SJSA1 (cell line): ENCODE results near the gene ATOSB. TPM values are rescaled to one million over a fixed set of nuclear protein-coding genes. Genes with fewer than 3 reads are reported as not detected.

Source experiments
- DNase-seq, 2 experiments: peaks; one replicate each; pipeline ENCODE4 v3.0.0-alpha.2; 2015 to 2020; ENCODE audit warnings: low spot score in 2 of 2, low read depth in 1 of 2
- H3K27ac ChIP-seq: fragments of 250-450 bp; sonication (Bioruptor Pico); 2 replicates; pipeline ENCODE4 v1.5.1; 2020; ENCODE audit warnings: mild to moderate bottlenecking, moderate library complexity
- H3K27me3 ChIP-seq: fragments of 250-450 bp; sonication (Bioruptor Pico); replicated peaks from 2 replicates; pipeline ENCODE4 v1.5.1; 2020; ENCODE audit warnings: mild to moderate bottlenecking, moderate library complexity
- H3K36me3 ChIP-seq: fragments of 250-450 bp; sonication (Bioruptor Pico); 2 replicates; pipeline ENCODE4 v1.5.1; 2020; ENCODE audit warnings: mild to moderate bottlenecking
- H3K4me1 ChIP-seq: fragments of 250-450 bp; sonication (Bioruptor Pico); replicated peaks from 2 replicates; pipeline ENCODE4 v1.6.1; 2021; ENCODE audit warnings: mild to moderate bottlenecking
- H3K4me3 ChIP-seq: fragments of 250-450 bp; sonication (Bioruptor Pico); 2 replicates; pipeline ENCODE4 v1.5.1; 2020; ENCODE audit warnings: mild to moderate bottlenecking
- H3K9me3 ChIP-seq: fragments of 250-450 bp; sonication (Bioruptor Pico); replicated peaks from 2 replicates; pipeline ENCODE4 v1.5.1; 2020; ENCODE audit warnings: mild to moderate bottlenecking
- total RNA-seq: library from RNA; depleted of rRNA; stranded (reverse); fragments of >200 nt; shearing (Covaris generic); gene quantifications from 2 replicates; pipeline ENCODE4 v1.2.3, GENCODE V29; 2014

ATOSB gene
- total RNA-seq, 1 experiment from 2014 or later: 5.7 TPM

GRCh38 chr9:35107297-35108290, 8.1 kb downstream of the ATOSB start:
- no peaks in the 10 kb centered on the region for H3K27me3 ChIP-seq
- peaks cover 26% of the 10 kb centered on the region for H3K4me1 ChIP-seq
- no peak overlapping the region for H3K4me3 ChIP-seq
- no peak for DNase-seq
- no peaks in the 10 kb centered on the region for H3K9me3 ChIP-seq
- H3K36me3 ChIP-seq: no peaks in the 10 kb centered on the region; the same call in 1 of the 2 replicates
- no peak overlapping the region for H3K27ac ChIP-seq

- H3K4me1 ChIP-seq: peaks cover 22% of the 10 kb centered on the region
- no peak for DNase-seq
- H3K4me3 ChIP-seq: no peak overlapping the region
- H3K36me3 ChIP-seq: peaks cover 3% of the 10 kb centered on the region; the same call in 1 of the 2 replicates
- no peaks in the 10 kb centered on the region for H3K9me3 ChIP-seq
- no peak overlapping the region for H3K27ac ChIP-seq
- H3K27me3 ChIP-seq: no peaks in the 10 kb centered on the region
These were observed 9.3 kb downstream of the ATOSB start for GRCh38 chr9:35106343-35106730.

GRCh38 chr9:35105571-35106342, 9.9 kb downstream of the ATOSB start:
- H3K9me3 ChIP-seq: no peaks in the 10 kb centered on the region

GRCh38 chr9:35105126-35105525, 10.5 kb downstream of the ATOSB start:
- Histone ChIP-seq H3K27ac (no peak overlapping the region), H3K4me3 (no peak overlapping the region), H3K36me3 (peaks cover 9% of the 10 kb centered on the region; the same call in 1 of the 2 replicates), H3K27me3 (no peaks in the 10 kb centered on the region), H3K9me3 (no peaks in the 10 kb centered on the region), H3K4me1 (peaks cover 11% of the 10 kb centered on the region)
- no peak for DNase-seq

More at GRCh38 chr9:35105571-35106342, 9.9 kb downstream of the ATOSB start:
- Histone ChIP-seq H3K4me3 (no peak overlapping the region), H3K27me3 (no peaks in the 10 kb centered on the region), H3K4me1 (peaks cover 17% of the 10 kb centered on the region), H3K27ac (no peak overlapping the region), H3K36me3 (peaks cover 3% of the 10 kb centered on the region; the same call in 1 of the 2 replicates)
- no peak for DNase-seq

GRCh38 chr9:35104586-35104985, 11.1 kb downstream of the ATOSB start:
- Histone ChIP-seq H3K9me3 (no peaks in the 10 kb centered on the region), H3K4me1 (peaks cover 9% of the 10 kb centered on the region), H3K27me3 (no peaks in the 10 kb centered on the region), H3K4me3 (no peak overlapping the region), H3K27ac (no peak overlapping the region), H3K36me3 (peaks cover 9% of the 10 kb centered on the region; the same call in 1 of the 2 replicates)
- no peak for DNase-seq

GRCh38 chr9:35103660-35104191, 11.9 kb downstream of the ATOSB start:
- Histone ChIP-seq H3K9me3 (no peaks in the 10 kb centered on the region), H3K27me3 (no peaks in the 10 kb centered on the region), H3K27ac (peak overlapping the region; percentile 79), H3K4me1 (peaks cover 9% of the 10 kb centered on the region), H3K36me3 (peaks cover 9% of the 10 kb centered on the region; the same call in 1 of the 2 replicates), H3K4me3 (peak overlapping the region; percentile 52)
- DNase-seq: no peak

- H3K4me1 ChIP-seq: peaks cover 9% of the 10 kb centered on the region
- no peaks in the 10 kb centered on the region for H3K9me3 ChIP-seq
- peak; percentile 78 to 89 for DNase-seq
- peaks cover 9% of the 10 kb centered on the region; the same call in 1 of the 2 replicates for H3K36me3 ChIP-seq
- H3K27ac ChIP-seq: peak within 1 kb of the TSS; percentile 79
- H3K27me3 ChIP-seq: no peaks in the 10 kb centered on the region
- peak within 1 kb of the TSS; percentile 52 for H3K4me3 ChIP-seq
These were observed 12.6 kb downstream of the ATOSB start, which contains the start of gene STOML2 for GRCh38 chr9:35102769-35103659. TSS of gene STOML2 (minus strand) at chr9:35103131. CDS start at chr9:35103094, 37 bp downstream.

GRCh38 chr9:35102465-35102768, 13.2 kb downstream of the ATOSB start:
- no peak for DNase-seq
- peaks cover 9% of the 10 kb centered on the region for H3K4me1 ChIP-seq
- H3K27me3 ChIP-seq: no peaks in the 10 kb centered on the region
- no peaks in the 10 kb centered on the region for H3K9me3 ChIP-seq
- peak overlapping the region; percentile 52 for H3K4me3 ChIP-seq
- peak overlapping the region; percentile 79 for H3K27ac ChIP-seq
- peaks cover 9% of the 10 kb centered on the region; the same call in 1 of the 2 replicates for H3K36me3 ChIP-seq

- Histone ChIP-seq H3K27me3 (no peaks in the 10 kb centered on the region), H3K9me3 (no peaks in the 10 kb centered on the region), H3K27ac (no peak overlapping the region), H3K4me1 (peaks cover 9% of the 10 kb centered on the region), H3K36me3 (peaks cover 9% of the 10 kb centered on the region; the same call in 1 of the 2 replicates), H3K4me3 (no peak overlapping the region)
- no peak for DNase-seq
These were observed 18.1 kb downstream of the ATOSB start for GRCh38 chr9:35097573-35097972.

- H3K4me3 ChIP-seq: peak within 1 kb of the TSS; percentile 75
- no peaks in the 10 kb centered on the region for H3K9me3 ChIP-seq
- H3K27me3 ChIP-seq: no peaks in the 10 kb centered on the region
- peak within 1 kb of the TSS; percentile 81 for H3K27ac ChIP-seq
- peaks cover 4% of the 10 kb centered on the region; the same call in 1 of the 2 replicates for H3K4me1 ChIP-seq
- H3K36me3 ChIP-seq: peaks cover 6% of the 10 kb centered on the region; the same call in 1 of the 2 replicates
- peak; percentile 63 to 68 for DNase-seq
These were observed 19.4 kb downstream of the ATOSB start, which contains the start of gene PIGO for GRCh38 chr9:35096035-35096849. TSS of gene PIGO (minus strand) at chr9:35096591. CDS start at chr9:35095565, 1,026 bp downstream.

GRCh38 chr9:35091536-35091935, 24.1 kb downstream of the ATOSB start:
- Histone ChIP-seq H3K4me1 (peaks cover 4% of the 10 kb centered on the region; the same call in 1 of the 2 replicates), H3K9me3 (no peaks in the 10 kb centered on the region), H3K36me3 (no peaks in the 10 kb centered on the region), H3K4me3 (no peak overlapping the region), H3K27me3 (no peaks in the 10 kb centered on the region), H3K27ac (no peak overlapping the region)
- DNase-seq: no peak

- Histone ChIP-seq H3K36me3 (no peaks in the 10 kb centered on the region), H3K4me1 (no peaks in the 10 kb centered on the region), H3K27ac (no peak overlapping the region), H3K9me3 (no peaks in the 10 kb centered on the region), H3K27me3 (no peaks in the 10 kb centered on the region), H3K4me3 (no peak overlapping the region)
- no peak for DNase-seq
These were observed 26.2 kb downstream of the ATOSB start for GRCh38 chr9:35089434-35089833.
